Liver (tissue), 9 donors: Measurements from ENCODE around the gene ADAM29. TPM values are rescaled to one million over a fixed set of nuclear protein-coding genes. Genes with fewer than 3 reads are reported as not detected.

Experiments
- DNase-seq: peaks from one replicate; pipeline ENCODE4 v3.0.0-alpha.2; 2017; ENCODE audit warnings: low spot score
- H3K27ac ChIP-seq, 2 donors: one replicate each; pipeline ENCODE4 v1.7.0; 2013; ENCODE audit warnings: inconsistent platforms in 2 of 2, low read length in 2 of 2, control low read depth in 1 of 2, low read depth in 1 of 2, mild to moderate bottlenecking in 1 of 2
- H3K27me3 ChIP-seq, 4 donors: one replicate each; pipeline versions ENCODE4 v1.6.1 to v1.7.0; 2013; ENCODE audit warnings: low read length in 3 of 4, inconsistent platforms in 1 of 4, mild to moderate bottlenecking in 1 of 4, moderate library complexity in 1 of 4; ENCODE audit not compliant: control insufficient read depth in 4 of 4, insufficient read depth in 4 of 4
- H3K36me3 ChIP-seq, 4 donors: one replicate each; pipeline versions ENCODE4 v1.6.1 to v1.7.0; 2013; ENCODE audit warnings: low read length in 3 of 4, mild to moderate bottlenecking in 3 of 4, low read depth in 1 of 4, moderate library complexity in 1 of 4; ENCODE audit not compliant: control insufficient read depth in 4 of 4, insufficient read depth in 3 of 4
- H3K4me1 ChIP-seq, 4 donors: one replicate each; pipeline versions ENCODE4 v1.6.1 to v1.7.0; 2013; ENCODE audit warnings: low read length in 3 of 4, mild to moderate bottlenecking in 3 of 4, moderate library complexity in 1 of 4; ENCODE audit not compliant: control insufficient read depth in 4 of 4, insufficient read depth in 4 of 4
- H3K4me3 ChIP-seq, 3 donors: one replicate each; pipeline versions ENCODE4 v1.6.1 to v1.7.0; 2013; ENCODE audit warnings: low read length in 3 of 3, control low read depth in 1 of 3, low read depth in 1 of 3, mild to moderate bottlenecking in 1 of 3
- H3K9ac ChIP-seq, 2 donors: one replicate each; pipeline ENCODE4 v1.7.0; 2013; ENCODE audit warnings: low read length in 2 of 2, mild to moderate bottlenecking in 2 of 2, moderate library complexity in 2 of 2, control low read depth in 1 of 2, low read depth in 1 of 2
- H3K9me3 ChIP-seq, 4 donors: one replicate each; pipeline versions ENCODE4 v1.6.1 to v1.7.0; 2013; ENCODE audit warnings: low read length in 3 of 4; ENCODE audit not compliant: control insufficient read depth in 4 of 4
- CTCF ChIP-seq: fragments of 150-350 bp; IDR thresholded peaks from 2 replicates; pipeline ENCODE4 v1.5.1; 2017; ENCODE audit warnings: improper control_type of control experiment, low read depth, low read length; ENCODE audit not compliant: missing input control
- EGR1 ChIP-seq, 2 donors: IDR thresholded peaks; 2 replicates each; pipeline ENCODE4 v1.6.1; 2016 to 2018; ENCODE audit warnings: antibody characterized with exemption in 2 of 2, low read depth in 2 of 2
- FOXA1 ChIP-seq: IDR thresholded peaks from 2 replicates; pipeline ENCODE4 v1.6.1; 2016; ENCODE audit warnings: antibody characterized with exemption
- FOXA2 ChIP-seq: IDR thresholded peaks from 2 replicates; pipeline ENCODE4 v1.6.1; 2016; ENCODE audit warnings: antibody characterized with exemption
- GABPA ChIP-seq, 2 donors: IDR thresholded peaks in 1 of 2; conservative IDR thresholded peaks in 1 of 2; 2 replicates each; pipeline ENCODE4 v1.6.1; 2016; ENCODE audit warnings: antibody characterized with exemption in 2 of 2, mild to moderate bottlenecking in 1 of 2, moderate library complexity in 1 of 2
- HNF4A ChIP-seq, 2 donors: conservative IDR thresholded peaks; 2 replicates each; pipeline ENCODE4 v1.6.1; 2016; ENCODE audit warnings: antibody characterized with exemption in 2 of 2, mild to moderate bottlenecking in 2 of 2
- HNF4G ChIP-seq: IDR thresholded peaks from 2 replicates; pipeline ENCODE4 v1.6.1; 2016; ENCODE audit warnings: antibody characterized with exemption
- JUND ChIP-seq, 2 donors: IDR thresholded peaks; 2 replicates each; pipeline ENCODE4 v1.6.1; 2016; ENCODE audit warnings: antibody characterized with exemption in 2 of 2
- MAX ChIP-seq: IDR thresholded peaks from 2 replicates; pipeline ENCODE4 v1.6.1; 2016; ENCODE audit warnings: antibody characterized with exemption
- NR2F2 ChIP-seq: IDR thresholded peaks from 2 replicates; pipeline ENCODE4 v1.6.1; 2016; ENCODE audit warnings: antibody characterized with exemption
- RAD21 ChIP-seq, 2 donors: IDR thresholded peaks; 2 replicates each; pipeline ENCODE4 v1.6.1; 2016; ENCODE audit warnings: antibody characterized with exemption in 2 of 2, mild to moderate bottlenecking in 2 of 2
- RXRA ChIP-seq, 2 donors: IDR thresholded peaks; 2 replicates each; pipeline ENCODE4 v1.6.1; 2017 to 2018; ENCODE audit warnings: antibody characterized with exemption in 2 of 2, mild to moderate bottlenecking in 1 of 2
- SP1 ChIP-seq: IDR thresholded peaks from 2 replicates; pipeline ENCODE4 v1.6.1; 2018; ENCODE audit warnings: antibody characterized with exemption, mild to moderate bottlenecking
- TAF1 ChIP-seq: conservative IDR thresholded peaks from 2 replicates; pipeline ENCODE4 v1.6.1; 2016; ENCODE audit warnings: antibody characterized with exemption, mild to moderate bottlenecking
- YY1 ChIP-seq: IDR thresholded peaks from 2 replicates; pipeline ENCODE4 v1.6.1; 2016; ENCODE audit warnings: antibody characterized with exemption, mild to moderate bottlenecking
- WGBS: extraction: QIAGEN DNeasy Blood & Tissue Kit; methylation state at CpG from one replicate; pipeline ENCODE4 v1.1.7; 2013; 5-methylcytosine and 5-hydroxymethylcytosine counted together
- polyA plus RNA-seq, 2 donors: library from polyadenylated mRNA; stranded (reverse) in 1 of 2; unstranded in 1 of 2; fragments of 200-250 nt in 1 of 2; fragments of >200 nt in 1 of 2; fragmentation: Nextera tagmentation in 1 of 2; extraction: Ambion mirVana in 1 of 2; gene quantifications; one replicate each; pipeline versions ENCODE4 v1.2.1 to v1.2.3, GENCODE V29; 2013 to 2015
- total RNA-seq, 2 donors: library from RNA; depleted of rRNA; stranded (reverse); fragments of >200 nt; gene quantifications; one replicate each; pipeline ENCODE4 v1.2.3, GENCODE V29; 2014
- TF ChIP-seq, protein P1 (sequence below): IDR thresholded peaks from 2 replicates; pipeline ENCODE4 v1.6.1; 2016; ENCODE audit warnings: antibody characterized with exemption
- TF ChIP-seq, protein P2 (sequence below): IDR thresholded peaks from 2 replicates; pipeline ENCODE4 v1.6.1; 2016; ENCODE audit warnings: antibody characterized with exemption
- TF ChIP-seq, protein P3 (sequence below): IDR thresholded peaks from 2 replicates; pipeline ENCODE4 v1.6.1; 2016; ENCODE audit warnings: antibody characterized with exemption, mild to moderate bottlenecking
- donor health status: healthy.
- donor health status: healthy.
- donor health status: healthy.
- donor health status: healthy.
- donor health status: healthy.

Gene ADAM29
- total and polyA plus RNA-seq, 4 donors: not detected

DNA sequence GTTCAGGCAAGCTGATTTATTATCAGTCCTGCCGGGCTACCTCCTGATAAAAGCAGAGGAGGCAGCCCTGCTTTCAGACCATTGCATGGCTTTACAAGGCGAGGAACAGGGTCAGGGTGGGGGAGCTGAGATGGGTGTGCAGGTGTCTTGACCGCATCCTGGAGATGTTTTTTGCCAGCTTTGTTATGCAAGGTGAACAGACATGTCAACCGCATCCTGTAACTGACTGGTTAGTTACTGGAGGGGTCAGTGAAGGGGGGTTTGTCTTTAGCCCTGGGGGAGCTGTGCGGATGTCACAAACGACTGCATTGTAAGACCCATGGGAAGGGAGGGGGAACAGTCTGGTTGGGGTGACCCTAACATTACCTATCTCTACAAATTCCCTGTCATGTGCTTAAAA lies 10.0 kb downstream of the ADAM29 start:
- TF ChIP-seq, protein P1, sequence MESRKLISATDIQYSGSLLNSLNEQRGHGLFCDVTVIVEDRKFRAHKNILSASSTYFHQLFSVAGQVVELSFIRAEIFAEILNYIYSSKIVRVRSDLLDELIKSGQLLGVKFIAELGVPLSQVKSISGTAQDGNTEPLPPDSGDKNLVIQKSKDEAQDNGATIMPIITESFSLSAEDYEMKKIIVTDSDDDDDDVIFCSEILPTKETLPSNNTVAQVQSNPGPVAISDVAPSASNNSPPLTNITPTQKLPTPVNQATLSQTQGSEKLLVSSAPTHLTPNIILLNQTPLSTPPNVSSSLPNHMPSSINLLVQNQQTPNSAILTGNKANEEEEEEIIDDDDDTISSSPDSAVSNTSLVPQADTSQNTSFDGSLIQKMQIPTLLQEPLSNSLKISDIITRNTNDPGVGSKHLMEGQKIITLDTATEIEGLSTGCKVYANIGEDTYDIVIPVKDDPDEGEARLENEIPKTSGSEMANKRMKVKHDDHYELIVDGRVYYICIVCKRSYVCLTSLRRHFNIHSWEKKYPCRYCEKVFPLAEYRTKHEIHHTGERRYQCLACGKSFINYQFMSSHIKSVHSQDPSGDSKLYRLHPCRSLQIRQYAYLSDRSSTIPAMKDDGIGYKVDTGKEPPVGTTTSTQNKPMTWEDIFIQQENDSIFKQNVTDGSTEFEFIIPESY: no peak
- TF ChIP-seq, protein P2, sequence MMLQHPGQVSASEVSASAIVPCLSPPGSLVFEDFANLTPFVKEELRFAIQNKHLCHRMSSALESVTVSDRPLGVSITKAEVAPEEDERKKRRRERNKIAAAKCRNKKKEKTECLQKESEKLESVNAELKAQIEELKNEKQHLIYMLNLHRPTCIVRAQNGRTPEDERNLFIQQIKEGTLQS: no peak
- TF ChIP-seq TAF1: no peak
- no peak for TF ChIP-seq FOXA2
- TF ChIP-seq NR2F2: no peak
- no peak for TF ChIP-seq HNF4A (conservative IDR thresholded peaks at IDR 0.05)
- TF ChIP-seq RAD21 (IDR thresholded peaks at IDR 0.05): no peak
- TF ChIP-seq, protein P3, sequence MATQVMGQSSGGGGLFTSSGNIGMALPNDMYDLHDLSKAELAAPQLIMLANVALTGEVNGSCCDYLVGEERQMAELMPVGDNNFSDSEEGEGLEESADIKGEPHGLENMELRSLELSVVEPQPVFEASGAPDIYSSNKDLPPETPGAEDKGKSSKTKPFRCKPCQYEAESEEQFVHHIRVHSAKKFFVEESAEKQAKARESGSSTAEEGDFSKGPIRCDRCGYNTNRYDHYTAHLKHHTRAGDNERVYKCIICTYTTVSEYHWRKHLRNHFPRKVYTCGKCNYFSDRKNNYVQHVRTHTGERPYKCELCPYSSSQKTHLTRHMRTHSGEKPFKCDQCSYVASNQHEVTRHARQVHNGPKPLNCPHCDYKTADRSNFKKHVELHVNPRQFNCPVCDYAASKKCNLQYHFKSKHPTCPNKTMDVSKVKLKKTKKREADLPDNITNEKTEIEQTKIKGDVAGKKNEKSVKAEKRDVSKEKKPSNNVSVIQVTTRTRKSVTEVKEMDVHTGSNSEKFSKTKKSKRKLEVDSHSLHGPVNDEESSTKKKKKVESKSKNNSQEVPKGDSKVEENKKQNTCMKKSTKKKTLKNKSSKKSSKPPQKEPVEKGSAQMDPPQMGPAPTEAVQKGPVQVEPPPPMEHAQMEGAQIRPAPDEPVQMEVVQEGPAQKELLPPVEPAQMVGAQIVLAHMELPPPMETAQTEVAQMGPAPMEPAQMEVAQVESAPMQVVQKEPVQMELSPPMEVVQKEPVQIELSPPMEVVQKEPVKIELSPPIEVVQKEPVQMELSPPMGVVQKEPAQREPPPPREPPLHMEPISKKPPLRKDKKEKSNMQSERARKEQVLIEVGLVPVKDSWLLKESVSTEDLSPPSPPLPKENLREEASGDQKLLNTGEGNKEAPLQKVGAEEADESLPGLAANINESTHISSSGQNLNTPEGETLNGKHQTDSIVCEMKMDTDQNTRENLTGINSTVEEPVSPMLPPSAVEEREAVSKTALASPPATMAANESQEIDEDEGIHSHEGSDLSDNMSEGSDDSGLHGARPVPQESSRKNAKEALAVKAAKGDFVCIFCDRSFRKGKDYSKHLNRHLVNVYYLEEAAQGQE: no peak
- TF ChIP-seq EGR1 (IDR thresholded peaks at IDR 0.05; ENCODE audit: low read depth in 2 of 2): no peak
- no peak for TF ChIP-seq SP1
- no peak for TF ChIP-seq JUND (IDR thresholded peaks at IDR 0.05)
- no peak for TF ChIP-seq RXRA (IDR thresholded peaks at IDR 0.05)
- no peak for TF ChIP-seq FOXA1
- TF ChIP-seq GABPA (IDR thresholded peaks at IDR 0.05 in 1 of 2, conservative IDR thresholded peaks at IDR 0.05 in 1 of 2): no peak
- TF ChIP-seq HNF4G: no peak
- TF ChIP-seq YY1: no peak
- no peak for TF ChIP-seq MAX
- TF ChIP-seq CTCF: no peak
- Histone ChIP-seq H3K36me3 (no peaks in the 10 kb centered on the region), H3K9me3 (no peaks in the 10 kb centered on the region), H3K4me3 (no peak overlapping the region), H3K27me3 (no peaks in the 10 kb centered on the region), H3K4me1 (no peaks in the 10 kb centered on the region), H3K9ac (no peak overlapping the region), H3K27ac (no peak overlapping the region)
- no peak for DNase-seq
- 77% methylated on average over 6 of the region's 6 CpGs for WGBS
